ENCODE measurements around the gene FBXO47.
"Not testable (repeated sequence)": the region's sequence is repeated elsewhere in the genome, so short reads cannot be mapped to it uniquely, and the experiment has no call there.

FBXO47 gene

DNA sequence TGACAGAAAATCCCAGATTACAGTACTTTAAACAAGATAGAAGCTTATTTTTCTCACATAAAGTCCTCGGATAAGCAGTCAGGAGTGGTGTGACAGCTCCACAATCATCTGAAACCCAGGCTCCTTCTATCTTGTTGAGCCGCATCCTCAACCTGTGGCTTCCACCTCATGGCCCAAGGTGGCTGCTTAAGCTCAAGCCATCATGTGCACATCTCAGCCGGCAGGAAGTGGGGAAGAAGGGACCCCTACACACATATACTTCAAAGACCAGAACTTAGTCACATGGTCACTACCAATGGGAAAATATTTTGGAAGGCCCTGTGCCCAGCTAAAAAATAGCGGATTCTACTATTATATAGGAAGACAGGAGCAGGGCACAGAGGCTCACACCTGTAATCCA, 11.0 kb upstream of the FBXO47 start:
- FAIRE-seq: no peak

DNA sequence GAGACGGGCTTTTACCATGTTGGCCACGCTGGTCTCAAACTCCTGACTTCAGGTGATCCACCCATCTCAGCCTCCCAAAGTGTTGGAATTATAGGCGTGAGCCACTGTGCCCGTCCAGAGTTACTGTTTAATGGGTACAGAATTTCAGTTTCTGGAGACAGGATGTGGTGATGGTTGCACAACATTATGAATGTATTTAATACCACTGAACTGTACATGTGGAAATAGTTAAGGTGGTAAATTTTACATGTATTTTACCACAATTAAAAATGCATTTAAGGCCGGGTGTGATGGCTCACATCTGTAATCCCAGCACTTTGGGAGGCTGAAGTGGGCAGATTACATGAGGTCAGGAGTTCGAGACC, 9.0 kb upstream of the FBXO47 start:
- not testable (repeated sequence) for FAIRE-seq

DNA sequence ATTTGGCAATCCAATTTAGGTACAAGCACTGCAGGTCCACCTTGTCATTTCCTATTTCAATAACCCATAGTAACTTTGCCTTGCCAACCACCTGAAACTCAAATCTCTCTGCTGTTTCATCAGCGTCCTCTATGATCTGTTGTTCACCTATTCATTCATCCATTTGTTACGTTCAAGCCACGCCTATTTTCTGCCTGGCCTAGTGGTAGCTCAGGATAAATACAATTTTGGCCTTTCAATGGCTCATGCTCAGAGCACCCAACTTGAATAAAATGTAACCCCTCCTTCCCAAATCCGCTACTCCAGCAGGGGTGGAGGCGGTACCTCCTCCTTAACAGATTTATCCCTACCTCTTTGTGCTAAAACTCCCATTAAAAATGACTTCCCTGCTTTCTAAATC, 3.6 kb upstream of the FBXO47 start:
- no peak for FAIRE-seq

DNA sequence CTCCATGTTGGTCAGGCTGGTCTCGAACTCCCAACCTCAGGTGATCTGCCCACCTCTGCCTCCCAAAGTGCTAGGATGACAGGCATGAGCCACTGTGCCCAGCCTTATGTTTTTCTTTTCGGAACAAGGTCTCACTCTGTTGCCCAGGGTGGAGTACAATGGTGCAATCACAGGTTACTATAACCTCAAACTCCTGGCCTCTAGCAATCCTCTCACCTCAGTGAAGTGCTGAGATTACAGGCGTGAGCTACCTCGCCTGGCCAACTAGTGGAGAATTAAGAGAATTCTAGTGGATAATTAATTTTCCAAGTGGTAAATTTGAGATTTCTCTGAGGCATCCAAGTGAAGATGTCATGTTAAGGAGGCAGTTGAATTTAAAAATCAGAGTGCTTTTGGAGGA, 2.9 kb upstream of the FBXO47 start:
- FAIRE-seq: no peak

DNA sequence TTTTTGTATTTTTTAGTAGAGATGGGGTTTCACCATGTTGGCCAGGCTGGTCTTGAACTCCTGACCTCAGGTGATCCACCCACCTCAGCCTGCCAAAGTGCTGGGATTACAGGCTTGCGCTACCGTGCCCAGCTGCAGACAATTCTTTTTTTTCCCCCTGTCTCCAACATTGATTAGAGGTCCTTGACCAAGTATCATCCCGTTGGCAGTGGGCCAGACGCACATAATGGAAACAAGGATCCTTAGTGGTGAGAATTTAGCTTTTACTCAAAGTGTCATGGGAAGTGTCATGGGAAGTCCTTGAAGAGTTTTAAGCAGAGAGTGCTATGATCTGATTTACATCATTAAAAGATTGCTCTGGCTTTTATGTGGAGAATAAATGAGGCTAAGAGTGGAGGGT, 2.1 kb upstream of the FBXO47 start:
- FAIRE-seq: no peak

DNA sequence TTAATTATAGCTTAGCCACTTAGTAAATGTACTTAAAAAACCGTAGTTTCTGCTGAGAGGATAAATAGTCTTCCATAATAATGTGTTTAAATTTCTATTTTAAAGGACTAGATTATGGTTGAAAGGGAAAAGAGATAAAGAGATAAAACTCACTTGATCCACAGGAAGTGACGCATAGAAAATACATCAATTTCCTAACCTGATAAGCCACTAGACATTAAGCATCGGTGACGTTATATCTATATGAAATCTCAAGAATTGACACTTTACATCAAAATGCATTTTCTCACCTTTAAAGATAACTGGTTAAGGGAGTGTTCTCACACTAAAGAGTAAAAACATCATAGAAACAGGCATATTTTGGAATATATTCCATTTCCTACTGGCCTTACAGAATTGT, 5.8 kb downstream of the FBXO47 start:
- no peak for FAIRE-seq

DNA sequence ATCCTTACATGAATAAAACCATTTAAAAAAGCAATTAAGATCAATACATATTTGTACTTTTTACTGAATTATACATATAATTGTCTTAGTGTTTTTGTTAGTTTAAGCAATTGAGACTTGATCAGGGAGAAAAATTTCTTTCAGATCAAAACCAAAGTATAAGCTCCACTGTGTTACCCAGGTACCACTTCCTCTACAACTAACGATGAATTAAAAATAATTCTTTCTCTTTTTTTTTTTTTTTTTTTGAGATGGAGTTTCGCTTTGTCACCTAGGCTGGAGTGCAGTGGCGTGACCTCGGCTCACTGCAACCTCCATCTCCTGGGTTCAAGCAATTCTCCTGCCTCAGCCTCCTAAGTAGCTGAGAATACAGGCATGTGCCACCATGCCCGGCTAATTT, 6.8 kb downstream of the FBXO47 start:
- FAIRE-seq: no peak

DNA sequence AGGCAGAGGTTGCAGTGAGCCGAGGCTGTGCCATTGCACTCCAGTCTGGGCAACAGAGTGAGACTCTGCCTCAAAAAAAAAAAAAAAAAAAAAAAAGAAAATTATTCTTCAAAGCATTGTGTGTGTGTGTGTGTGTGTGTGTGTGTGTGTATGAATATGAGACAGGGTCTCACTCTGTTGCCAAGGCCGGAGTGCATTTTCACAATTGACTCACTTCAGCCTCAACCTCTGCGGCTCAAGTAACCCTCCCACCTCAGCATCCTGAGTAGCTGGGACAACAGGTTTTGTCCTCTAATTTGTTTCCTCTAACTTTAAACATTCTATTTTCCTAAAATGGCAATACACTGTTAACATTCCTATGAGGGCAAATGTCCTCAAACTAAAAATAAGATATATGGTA, 7.7 kb downstream of the FBXO47 start:
- no peak for FAIRE-seq

DNA sequence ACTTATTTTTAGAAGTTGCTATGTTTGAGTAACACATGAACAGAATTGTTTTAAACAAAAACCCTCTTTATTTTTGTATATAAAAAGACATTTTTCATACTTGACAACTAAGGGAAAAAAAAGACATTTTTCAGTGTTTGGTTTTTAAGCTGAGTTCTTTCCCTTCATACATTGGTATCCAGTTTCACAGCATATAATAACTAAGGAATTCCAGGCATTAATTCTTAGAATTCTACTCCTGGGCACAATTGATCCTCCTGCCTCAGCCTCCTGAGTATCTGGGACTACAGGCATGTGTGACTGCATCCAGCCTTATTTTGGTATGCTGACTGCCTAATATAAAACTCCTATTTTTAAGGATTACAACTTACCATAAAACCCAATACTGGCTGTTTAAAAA, 8.4 kb downstream of the FBXO47 start:
- no peak for FAIRE-seq

DNA sequence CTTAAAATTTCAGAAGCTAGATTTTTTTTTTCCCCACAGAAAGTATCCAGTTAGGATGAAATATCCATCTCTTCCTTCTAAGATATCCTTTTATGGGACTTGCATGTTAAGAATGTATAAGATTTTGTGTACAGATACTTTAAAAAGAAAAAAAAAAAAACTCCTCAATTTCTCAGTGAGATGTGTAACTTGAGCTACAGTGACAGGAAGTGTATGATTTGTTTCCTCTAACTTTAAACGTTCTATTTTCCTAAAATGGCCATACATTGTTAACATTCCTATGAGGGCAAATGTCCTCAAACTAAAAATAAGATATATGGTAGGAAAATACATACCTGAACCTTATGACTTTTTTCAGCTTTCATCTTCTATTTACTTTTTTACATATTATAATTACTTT, 8.9 kb downstream of the FBXO47 start:
- peak; percentile 96 for FAIRE-seq

DNA sequence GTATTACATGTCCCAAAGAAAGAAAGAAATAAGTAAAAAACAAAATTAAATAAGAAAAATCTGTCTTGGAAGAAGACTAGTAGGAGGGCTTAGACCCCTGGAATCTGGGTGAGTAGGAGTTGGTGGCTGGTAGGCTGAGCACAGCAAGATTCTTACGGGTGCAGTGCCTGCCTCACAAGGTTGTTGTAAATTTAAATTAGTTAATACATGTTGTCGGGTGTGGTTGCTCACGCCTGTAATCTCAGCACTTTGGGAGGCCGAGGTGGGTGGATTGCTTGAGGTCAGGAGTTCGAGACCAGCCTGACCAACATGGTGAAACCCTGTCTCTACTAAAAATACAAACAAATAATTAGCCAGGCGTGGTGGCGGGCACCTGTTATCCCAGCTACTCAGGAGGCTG, 13.4 kb downstream of the FBXO47 start:
- FAIRE-seq: not testable (repeated sequence)

DNA sequence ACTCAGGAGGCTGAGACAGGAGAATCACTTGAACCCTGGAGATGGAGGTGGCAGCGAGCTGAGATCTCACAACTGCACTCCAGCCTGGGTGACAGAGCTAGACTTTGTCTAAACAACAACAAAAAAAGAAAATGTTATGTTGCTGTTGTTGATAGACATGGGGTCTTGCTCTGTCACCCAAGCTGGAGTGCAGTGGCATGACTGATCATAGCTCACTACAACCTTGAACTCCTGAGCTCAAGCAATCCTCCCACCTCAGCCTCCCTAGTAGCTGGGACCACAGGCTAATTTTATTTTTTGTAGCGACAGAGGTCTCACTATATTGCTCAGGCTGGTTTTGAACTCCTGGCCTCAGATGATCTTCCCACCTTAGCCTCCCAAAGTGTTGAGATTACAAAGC, 20.0 kb downstream of the FBXO47 start:
- no peak for FAIRE-seq

DNA sequence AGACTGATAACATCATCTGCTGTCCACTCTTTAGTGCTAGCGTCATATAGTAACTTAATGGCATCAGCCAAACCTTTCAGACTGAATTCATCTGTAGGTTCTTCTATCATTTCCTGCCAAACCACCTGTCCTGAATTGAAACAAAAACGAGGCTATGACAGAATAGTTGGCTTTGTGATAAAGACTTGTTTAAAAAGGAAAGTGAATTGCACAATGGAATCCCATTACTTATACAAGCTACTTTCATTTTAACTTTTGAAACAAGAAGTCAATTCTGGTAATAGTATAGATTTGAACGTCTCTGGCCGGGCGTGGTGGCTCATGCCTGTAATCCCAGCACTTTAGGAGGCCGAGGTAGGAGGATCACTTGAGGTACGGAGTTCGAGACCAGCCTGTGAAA, 23.6 kb downstream of the FBXO47 start:
- FAIRE-seq: no peak

DNA sequence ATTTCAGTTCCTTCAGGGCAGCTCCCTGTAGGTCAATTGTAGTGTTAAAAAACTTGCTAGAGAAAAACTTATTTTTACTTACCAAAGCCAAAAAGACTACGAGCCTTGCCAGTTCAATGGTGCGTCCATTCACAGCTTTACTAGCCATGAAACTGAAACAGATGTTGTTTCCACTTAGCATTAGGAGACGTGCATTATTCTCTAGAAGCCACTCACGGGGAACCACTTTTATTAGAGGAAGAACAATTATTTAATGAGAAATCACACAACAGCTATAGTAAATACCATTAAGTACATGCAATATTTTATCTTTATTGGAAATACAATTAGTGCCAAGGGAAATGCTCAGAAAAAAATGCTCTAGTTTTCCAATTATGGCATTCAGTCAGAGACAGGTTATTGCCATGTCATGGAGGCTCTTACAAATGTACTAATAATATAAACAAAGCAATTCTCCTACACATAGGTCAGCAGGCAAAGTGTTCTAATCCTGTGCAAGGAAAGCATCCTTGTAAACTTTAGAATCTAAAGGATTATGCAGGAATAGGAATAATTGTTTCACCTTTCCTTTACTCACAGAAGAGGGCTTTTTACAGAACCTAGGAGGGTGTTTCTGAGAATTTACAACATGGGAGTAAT, 24.4 kb downstream of the FBXO47 start:
- no peak for FAIRE-seq

DNA sequence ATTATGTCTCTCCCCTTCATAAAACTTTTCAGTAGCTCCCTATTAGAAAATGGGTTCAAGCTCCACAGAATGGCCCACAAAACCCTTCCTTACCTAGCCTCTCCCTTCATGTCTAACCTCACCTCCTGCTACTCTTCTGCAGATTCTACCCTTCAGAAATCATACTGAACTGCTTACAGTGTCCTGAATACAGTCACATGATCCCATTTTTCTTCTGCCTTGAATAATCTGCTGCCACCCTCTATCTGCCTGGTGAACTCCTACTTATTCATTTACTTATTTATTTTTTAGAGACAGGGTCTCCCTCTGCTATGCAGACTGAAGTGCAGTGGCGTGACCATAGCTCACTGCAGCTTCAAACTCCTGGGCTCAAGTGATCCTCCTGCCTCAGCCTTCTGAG, 26.8 kb downstream of the FBXO47 start:
- FAIRE-seq: no peak

DNA sequence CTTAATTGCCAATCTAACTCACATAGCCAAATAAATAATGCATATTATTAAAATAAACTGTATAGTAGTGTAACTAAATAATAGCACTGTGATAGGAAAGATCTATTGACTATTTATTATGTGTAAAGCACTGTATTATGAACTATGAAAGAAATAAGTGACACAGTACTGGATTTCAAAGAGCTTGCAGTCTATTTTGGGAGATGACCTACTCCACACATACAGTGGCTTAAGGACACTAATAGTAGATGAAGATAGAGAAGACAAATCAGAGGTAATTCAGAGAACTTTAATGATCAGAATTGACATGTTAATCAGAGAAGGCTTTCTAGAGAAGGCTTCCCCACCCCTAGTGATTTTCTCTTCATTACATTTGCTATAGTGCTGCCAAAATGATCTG, 27.2 kb downstream of the FBXO47 start:
- FAIRE-seq: no peak

DNA sequence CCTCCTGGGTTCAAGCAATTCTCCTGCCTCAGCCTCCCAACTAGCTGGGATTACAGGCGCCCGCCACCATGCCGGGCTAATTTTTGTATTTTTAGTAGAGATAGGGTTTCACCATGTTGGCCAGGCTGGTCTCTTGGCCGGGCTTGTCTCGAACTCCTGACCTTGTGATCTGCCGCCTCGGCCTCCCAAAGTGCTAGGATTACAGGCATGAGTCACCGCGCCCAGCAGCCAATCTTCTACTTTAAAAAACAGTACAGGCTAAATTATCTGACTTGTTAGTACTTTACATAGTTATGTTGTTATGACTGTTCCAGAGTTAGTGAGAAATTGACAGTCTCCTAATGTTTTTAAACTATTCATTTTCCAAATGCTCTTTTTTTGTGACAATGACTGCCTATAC, 33.2 kb downstream of the FBXO47 start:
- FAIRE-seq: not testable (repeated sequence)

DNA sequence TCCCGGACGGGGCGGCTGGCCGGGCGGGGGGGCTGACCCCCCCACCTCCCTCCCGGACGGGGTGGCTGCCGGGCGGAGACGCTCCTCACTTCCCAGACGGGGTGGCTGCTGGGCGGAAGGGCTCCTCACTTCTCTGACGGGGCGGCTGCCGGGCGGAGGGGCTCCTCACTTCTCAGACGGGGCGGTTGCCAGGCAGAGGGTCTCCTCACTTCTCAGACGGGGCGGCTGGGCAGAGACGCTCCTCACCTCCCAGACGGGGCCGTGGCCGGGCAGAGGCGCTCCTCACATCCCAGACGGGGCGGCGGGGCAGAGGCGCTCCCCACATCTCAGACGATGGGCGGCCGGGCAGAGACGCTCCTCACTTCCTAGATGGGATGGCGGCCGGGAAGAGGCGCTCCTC, 36.4 kb downstream of the FBXO47 start:
- not testable (repeated sequence) for FAIRE-seq

DNA sequence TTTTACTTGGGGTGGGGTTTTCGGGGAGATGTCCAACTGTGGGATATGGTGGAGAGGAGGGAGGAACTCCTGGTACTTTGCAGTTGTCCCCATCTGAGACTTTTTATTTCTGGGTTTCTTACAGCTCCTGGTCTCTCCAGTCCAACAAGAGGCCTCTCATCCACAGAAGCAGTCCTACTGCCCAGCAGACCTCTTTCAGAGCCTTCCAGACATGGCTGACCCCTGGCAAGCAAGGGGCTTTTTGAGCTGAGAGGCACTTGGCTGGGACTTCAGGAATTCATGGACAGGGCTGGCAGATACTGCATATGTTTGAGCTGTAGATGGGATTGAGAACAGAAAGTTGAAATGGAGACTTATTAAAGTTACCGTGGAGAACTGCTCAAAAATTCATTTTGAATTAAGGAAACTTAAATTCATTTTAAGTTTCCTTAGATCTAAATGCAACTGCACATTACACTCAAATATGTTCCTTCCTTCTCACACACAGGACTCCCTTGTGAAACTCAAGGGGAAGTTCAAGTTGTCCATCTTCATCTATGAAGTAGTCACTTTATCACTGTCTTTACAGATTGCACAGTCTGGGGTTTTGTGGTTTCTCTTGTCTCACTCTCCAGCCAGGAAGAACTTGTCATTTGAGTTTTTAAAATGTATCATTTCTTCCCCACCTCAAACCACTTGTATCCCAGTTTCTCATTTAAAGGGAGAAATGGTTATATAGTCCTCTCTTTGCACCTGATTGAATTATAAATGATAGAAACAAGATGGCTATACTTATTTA, 40.7 kb downstream of the FBXO47 start:
- no peak for FAIRE-seq

DNA sequence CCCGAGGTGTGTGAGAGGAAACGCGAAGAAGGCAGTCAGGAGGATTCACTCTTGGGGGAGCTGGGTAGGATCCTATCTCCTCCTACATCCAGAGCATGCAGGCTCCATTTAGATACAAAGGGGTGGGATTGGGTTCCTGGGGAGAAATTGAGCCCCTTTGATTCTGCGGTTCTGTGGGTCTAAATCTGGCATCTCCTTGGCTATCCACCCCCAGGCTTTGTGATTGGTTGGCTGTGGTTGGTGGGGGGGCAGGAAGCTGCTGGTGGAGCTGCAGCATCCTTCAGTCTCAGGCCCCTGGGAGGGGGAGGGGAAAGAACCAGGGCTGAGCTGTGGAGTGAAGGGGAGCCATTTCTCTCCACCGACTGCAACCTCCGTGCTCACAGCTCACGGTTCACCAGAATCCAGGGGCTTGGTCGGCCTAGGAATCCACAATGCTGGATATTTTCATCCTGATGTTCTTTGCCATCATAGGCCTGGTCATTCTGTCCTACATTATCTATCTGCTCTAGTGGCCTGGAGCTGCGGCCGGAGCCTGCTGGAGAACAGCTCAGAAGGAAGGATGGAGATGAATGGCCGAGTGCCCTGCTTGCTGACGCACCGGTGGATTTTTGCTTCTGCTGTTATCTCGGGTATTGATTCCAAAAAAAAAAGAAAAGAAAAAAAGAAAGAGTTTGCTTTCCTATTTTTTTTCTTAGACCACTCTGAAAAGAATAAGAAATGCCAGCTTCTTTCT, 41.8 kb downstream of the FBXO47 start, which contains the start of gene LASP1NB:
TSS of gene LASP1NB (plus strand) at position 352 of the 733 bp plus-strand sequence.
- no peak for FAIRE-seq

DNA sequence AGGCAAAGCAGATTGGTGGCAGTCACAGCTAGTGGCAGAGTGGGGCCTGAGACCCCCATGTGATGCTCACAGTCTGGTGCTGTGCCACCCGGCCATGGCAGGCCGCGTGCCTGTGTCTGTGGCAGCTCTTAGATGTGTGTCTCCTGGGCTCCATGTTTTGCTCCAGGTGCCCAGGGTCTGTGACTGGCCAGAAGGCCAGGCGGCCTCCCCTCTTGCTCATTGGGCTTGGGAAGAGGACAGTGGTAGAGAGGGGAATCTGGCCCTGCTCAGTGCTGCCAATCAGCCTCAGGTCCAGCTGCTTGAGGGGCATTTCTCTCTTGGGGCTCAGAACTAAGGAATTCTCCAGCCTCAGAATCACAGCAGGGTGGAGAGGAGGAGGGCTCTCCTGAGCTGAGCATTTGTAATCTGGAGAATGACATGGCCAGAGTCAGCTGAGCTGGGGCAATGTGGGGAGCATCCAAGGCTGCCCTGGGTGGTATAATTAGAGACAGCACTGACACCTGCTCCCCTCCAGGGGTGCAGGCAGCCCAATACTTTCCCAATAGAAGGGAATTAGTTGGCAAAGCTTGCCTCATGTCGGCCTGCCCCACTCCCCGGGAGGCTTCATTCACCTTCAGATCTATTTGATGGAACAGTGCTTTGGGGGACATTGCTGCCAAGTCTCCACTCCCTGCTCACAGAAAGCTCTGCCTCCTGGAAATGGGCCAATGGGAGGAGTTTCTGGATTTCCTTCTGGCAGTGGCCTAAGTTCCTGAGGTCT, 44.5 kb downstream of the FBXO47 start:
- FAIRE-seq: no peak

DNA sequence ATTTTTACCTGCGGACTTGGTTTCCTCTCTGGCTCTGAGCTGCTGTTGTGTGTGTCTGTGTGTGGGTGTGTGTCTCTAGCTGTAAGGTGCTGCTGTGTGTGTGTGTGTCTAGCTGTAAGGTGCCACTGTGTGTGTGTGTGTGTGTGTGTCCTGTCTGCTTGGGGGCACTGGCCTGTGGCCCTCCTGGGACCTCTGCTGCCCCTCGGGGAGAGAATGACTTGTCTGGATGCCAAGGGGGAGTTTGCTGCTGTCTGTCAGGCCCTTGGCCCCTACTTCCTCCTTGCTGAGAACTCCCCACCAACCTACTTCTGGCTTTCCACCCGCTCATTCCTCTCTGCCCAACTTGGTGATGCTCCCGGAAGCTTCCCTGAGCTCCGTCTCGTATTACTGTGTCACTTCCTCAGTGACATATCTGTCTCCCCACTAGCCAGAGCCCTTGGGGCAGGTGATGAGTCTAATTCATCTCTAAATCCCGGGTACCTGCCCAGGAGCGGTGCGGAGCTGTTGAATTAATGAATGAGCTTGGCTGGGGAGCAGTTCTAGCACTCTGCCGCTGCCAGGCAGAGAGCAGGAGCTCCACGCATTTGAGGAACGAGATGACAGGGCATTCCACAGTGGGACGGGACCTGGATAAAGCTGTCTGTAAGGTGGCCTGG, 45.3 kb downstream of the FBXO47 start:
- no peak for FAIRE-seq
